ENCODE results near the gene TRAPPC2B.

- TF ChIP-seq EP300 (IDR thresholded peaks at IDR 0.05; ENCODE audit: borderline replicate concordance) (no peak), NFIC (IDR thresholded peaks at IDR 0.05) (no peak), EGR1 (IDR thresholded peaks at IDR 0.05) (no peak), USF1 (IDR thresholded peaks at IDR 0.05) (no peak), CEBPB (IDR thresholded peaks at IDR 0.05) (no peak), FOXM1 (IDR thresholded peaks at IDR 0.05; ENCODE audit: borderline replicate concordance, low read depth) (no peak), RAD21 (IDR thresholded peaks at IDR 0.05; ENCODE audit: low read depth) (no peak)
Observed at GRCh38 chr19:57403737-57404563, 40.6 kb downstream of the TRAPPC2B start.
